Calu3 (cell line): ENCODE data around the gene SRF. TPM values are rescaled to one million over a fixed set of nuclear protein-coding genes. Genes with fewer than 3 reads are reported as not detected.

Experiments used
- Bru-seq: library from RNA; stranded (reverse); fragments of 400-500 nt; gene quantifications from one replicate; lab custom pipeline; 2021; lab: Mats Ljungman, UMichigan
- BruChase-seq, 2 experiments: library from RNA; stranded (reverse); fragments of 400-500 nt; gene quantifications; one replicate each; lab custom pipeline; 2021; lab: Mats Ljungman, UMichigan
- BruUV-seq: library from RNA; stranded (reverse); fragments of 400-500 nt; replicated peaks from 2 replicates; lab custom pipeline; 2021; lab: Mats Ljungman, UMichigan
- CTCF ChIA-PET: fragments of 300-600 bp; sonication (Branson Sonifier 250); formaldehyde crosslinking; loops from one replicate; lab custom pipeline; 2022; ENCODE audit warnings: antibody characterized with exemption; lab: Charles Lee
- DNase-seq: peaks from one replicate; pipeline ENCODE4 v3.0.0; 2022
- H3K27ac Mint-ChIP-seq: one replicate; pipeline ENCODE4 v1.8.0; 2022; ENCODE audit warnings: mixed read lengths; ENCODE audit not compliant: unreplicated experiment
- H3K27me3 Mint-ChIP-seq: one replicate; pipeline ENCODE4 v1.8.0; 2022; ENCODE audit warnings: mixed read lengths; ENCODE audit not compliant: unreplicated experiment
- H3K36me3 Mint-ChIP-seq: one replicate; pipeline ENCODE4 v1.8.0; 2022; ENCODE audit warnings: mild to moderate bottlenecking, moderate library complexity, mixed read lengths; ENCODE audit not compliant: insufficient read depth, unreplicated experiment
- H3K4me1 Mint-ChIP-seq: one replicate; pipeline ENCODE4 v1.8.0; 2022; ENCODE audit warnings: mild to moderate bottlenecking, low read depth, mixed read lengths; ENCODE audit not compliant: unreplicated experiment
- H3K4me3 Mint-ChIP-seq: one replicate; pipeline ENCODE4 v1.8.0; 2022; ENCODE audit warnings: mild to moderate bottlenecking, low read depth, moderate library complexity, mixed read lengths; ENCODE audit not compliant: unreplicated experiment
- H3K9me3 Mint-ChIP-seq: one replicate; pipeline ENCODE4 v1.8.0; 2022; ENCODE audit warnings: low read depth, mixed read lengths; ENCODE audit not compliant: unreplicated experiment
- intact Hi-C: fragments of 100-400 bp; cut with micrococcal nuclease; formaldehyde crosslinking; loops from one replicate; pipeline ENCODE4 v1.10.0; 2022; ENCODE audit not compliant: unreplicated experiment
- long read RNA-seq: library from polyadenylated mRNA; stranded (forward); transcript quantifications from one replicate; pipeline ENCODE4 v2.0.0, GENCODE V29; 2022
- total RNA-seq: library from RNA; stranded (reverse); gene quantifications from 2 replicates; pipeline ENCODE4 v1.2.3, GENCODE V29; 2022
- TF ChIP-seq, protein P1 (sequence below): fragments of 200-600 bp; IDR thresholded peaks from one replicate; pipeline ENCODE4 v1.8.0; 2022; ENCODE audit warnings: antibody characterized with exemption; ENCODE audit not compliant: unreplicated experiment

Gene SRF
- total RNA-seq, result 43.4 and 48.0 TPM in 2 replicates
- Bru-seq, nascent RNA, result percentile 79 among the genes with signal in this experiment
- BruChase-seq, experiment 1, labeled RNA remaining after a 6-hour chase, result percentile 92 among the genes with signal in this experiment
- BruChase-seq, experiment 2, labeled RNA remaining after a 2-hour chase, result percentile 92 among the genes with signal in this experiment
- long read RNA-seq, full-length matches to known transcripts, result 14 of 29 reads
- long read RNA-seq, partial matches to known transcripts, result 2 of 29 reads
- long read RNA-seq, other reads (novel, unspliced or antisense), result 13 of 29 reads

DNA sequence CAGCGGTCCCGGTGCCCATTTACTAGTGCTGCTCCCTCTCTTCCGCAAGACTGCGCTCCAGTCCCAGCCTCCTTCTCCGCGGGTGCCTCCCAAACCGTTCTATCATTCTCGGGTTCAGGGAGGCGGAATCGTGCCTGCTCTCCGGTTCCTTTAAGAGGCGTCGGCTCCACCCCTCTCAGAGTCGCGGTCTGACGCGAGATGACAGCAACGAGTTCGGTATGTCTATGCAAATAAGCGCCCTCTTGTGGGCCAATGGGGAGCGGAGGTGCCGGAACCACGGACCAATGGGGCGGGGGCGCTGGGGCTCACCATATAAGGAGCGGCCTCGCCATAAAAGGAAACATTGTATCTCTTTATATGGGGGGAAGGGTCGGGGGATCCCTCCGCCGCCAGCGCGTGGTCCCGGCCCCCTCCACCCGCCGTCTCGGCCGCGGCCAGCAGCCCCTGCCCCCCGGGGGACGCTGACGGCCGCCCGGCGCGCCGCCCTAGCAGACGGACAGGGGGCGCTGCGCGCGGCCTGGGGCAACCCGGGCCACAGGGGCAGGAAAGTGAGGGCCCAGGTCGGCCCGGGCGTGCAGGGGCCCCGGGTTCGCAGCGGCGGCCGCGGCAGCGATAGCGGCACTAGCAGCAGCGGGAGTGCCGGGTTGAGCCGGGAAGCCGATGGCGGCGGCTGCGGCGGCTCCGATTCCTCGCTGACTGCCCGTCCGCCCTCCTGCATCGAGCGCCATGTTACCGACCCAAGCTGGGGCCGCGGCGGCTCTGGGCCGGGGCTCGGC, at the start of gene SRF:
Gene SRF (plus strand): TSS at position 339 of the 776 bp plus-strand sequence. CDS start 388 bp downstream, at position 727.
- intact Hi-C loops, result no loop called here
- DNase-seq, result peak; percentile 100
- peaks cover 58% of the 10 kb centered on the region for H3K36me3 Mint-ChIP-seq
- TF ChIP-seq, protein P1, sequence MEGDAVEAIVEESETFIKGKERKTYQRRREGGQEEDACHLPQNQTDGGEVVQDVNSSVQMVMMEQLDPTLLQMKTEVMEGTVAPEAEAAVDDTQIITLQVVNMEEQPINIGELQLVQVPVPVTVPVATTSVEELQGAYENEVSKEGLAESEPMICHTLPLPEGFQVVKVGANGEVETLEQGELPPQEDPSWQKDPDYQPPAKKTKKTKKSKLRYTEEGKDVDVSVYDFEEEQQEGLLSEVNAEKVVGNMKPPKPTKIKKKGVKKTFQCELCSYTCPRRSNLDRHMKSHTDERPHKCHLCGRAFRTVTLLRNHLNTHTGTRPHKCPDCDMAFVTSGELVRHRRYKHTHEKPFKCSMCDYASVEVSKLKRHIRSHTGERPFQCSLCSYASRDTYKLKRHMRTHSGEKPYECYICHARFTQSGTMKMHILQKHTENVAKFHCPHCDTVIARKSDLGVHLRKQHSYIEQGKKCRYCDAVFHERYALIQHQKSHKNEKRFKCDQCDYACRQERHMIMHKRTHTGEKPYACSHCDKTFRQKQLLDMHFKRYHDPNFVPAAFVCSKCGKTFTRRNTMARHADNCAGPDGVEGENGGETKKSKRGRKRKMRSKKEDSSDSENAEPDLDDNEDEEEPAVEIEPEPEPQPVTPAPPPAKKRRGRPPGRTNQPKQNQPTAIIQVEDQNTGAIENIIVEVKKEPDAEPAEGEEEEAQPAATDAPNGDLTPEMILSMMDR, result peak; percentile 93
- H3K4me3 Mint-ChIP-seq, result peak within 1 kb of the TSS; percentile 92
- CTCF ChIA-PET, result interaction anchor here (0.7 to 1.3 kb wide), 10 partner anchors 10 to 199 kb away, joined by 3 to 4 read pairs (median 4); partner anchors contain the start of genes DNPH1, PPP2R5D, RRP36 and ZNF318
- H3K27me3 Mint-ChIP-seq, result no peaks in the 10 kb centered on the region
- H3K9me3 Mint-ChIP-seq, result no peaks in the 10 kb centered on the region
- no TSS peak for BruUV-seq
- H3K4me1 Mint-ChIP-seq, result peaks cover 35% of the 10 kb centered on the region
- peak within 1 kb of the TSS; percentile 90 for H3K27ac Mint-ChIP-seq

DNA sequence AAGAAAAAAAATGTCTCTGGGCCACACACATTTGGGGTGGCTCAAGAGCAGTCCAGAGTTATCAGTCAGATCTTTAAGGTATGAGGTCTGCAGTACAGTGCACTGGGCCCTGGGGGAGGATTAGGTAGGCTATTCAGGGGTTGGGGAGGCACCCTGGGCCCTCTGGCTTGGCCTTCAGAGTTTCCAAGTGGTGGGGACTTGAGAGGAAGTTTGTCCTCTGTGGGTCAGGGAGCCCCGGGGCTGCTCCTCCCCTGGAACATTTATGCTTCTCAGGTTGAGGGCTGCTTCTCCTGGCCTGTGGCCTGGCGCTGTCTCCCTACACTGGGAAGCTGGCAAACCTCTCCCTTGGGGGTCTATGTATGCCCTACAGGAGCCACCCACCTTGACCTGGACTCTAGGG, 48.9 kb upstream of the SRF start:
- H3K4me1 Mint-ChIP-seq, result no peaks in the 10 kb centered on the region
- H3K4me3 Mint-ChIP-seq, result no peak overlapping the region
- H3K27me3 Mint-ChIP-seq, result no peaks in the 10 kb centered on the region
- H3K36me3 Mint-ChIP-seq, result no peaks in the 10 kb centered on the region
- BruUV-seq, result no TSS peak
- intact Hi-C loops, result no loop called here
- DNase-seq, result no peak
- H3K9me3 Mint-ChIP-seq, result no peaks in the 10 kb centered on the region
- H3K27ac Mint-ChIP-seq, result no peak overlapping the region
- TF ChIP-seq, protein P1, result no peak
- CTCF ChIA-PET, result interaction anchor here (0.6 kb wide), 1 partner anchor 43 kb away, joined by 3 read pairs; no protein-coding TSS in a partner anchor

DNA sequence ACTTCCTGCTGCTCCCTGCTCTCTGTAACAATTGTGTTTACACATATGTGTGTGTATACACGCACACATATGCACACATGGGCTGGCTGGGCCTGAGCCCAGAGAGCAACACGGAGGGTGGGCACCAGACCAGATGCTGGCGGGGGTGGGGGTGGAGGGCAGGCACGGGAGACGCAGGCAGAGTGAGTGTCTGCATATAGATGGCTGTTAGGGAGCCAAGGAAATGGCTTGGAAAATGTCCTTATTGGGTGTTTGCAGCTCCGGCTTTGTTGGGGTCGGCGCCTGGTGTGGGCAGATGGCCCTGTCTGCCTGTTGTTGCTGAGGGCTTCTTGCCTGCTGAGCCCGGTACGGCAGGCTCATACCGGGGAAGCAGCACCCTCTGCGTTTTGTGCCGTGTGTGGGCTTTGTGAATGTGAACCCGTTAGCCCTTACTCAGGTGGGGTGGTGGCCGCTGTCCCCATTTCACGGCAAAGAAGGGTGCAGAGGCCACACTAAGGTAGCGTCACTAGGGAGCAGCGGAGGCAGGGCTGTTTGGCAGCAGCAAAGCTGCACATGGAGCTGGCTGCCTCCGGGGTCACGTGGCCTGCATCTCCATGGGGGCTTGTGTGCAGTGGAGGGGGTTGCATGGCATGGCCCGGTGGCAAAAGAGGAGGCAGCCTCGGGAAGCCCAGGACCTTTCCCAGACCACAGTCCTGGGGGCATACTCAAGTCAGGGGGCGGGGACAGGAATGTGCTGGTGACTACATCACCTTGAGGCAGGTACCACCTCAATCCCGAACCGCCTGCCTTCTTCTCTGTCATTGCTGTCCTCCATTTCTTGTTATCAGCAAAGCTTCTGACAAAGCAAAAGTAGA, 47.4 kb upstream of the SRF start:
- Mint-ChIP-seq H3K27me3 (no peaks in the 10 kb centered on the region), H3K36me3 (no peaks in the 10 kb centered on the region), H3K4me1 (no peaks in the 10 kb centered on the region), H3K4me3 (no peak overlapping the region), H3K9me3 (no peaks in the 10 kb centered on the region), H3K27ac (no peak overlapping the region)
- BruUV-seq, result no TSS peak
- DNase-seq, result no peak
- TF ChIP-seq, protein P1, result no peak
- intact Hi-C loops, result no loop called here
- CTCF ChIA-PET, result interaction anchor here (0.6 kb wide), 1 partner anchor 491 kb away, joined by 3 read pairs; no protein-coding TSS in a partner anchor

DNA sequence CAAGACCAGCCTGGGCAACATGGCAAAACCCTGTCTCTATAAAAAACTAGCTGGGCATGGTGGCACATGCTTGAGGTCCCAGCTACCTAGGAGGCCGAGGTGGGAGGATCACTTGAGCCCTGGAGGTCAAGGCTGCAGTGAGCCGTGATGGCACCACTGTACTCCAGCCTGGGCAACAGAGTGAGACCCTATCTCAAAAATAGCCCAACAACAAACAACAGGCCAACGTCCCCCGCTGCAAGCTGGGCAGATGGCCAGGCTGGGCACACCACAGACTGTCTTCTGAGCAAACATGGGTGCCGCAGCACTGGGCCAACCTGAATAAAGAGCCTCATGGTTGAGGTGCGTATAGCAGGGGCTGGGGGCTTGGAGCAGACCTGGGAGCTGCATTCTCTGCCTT, 46.6 kb upstream of the SRF start:
- no TSS peak for BruUV-seq
- intact Hi-C loops, result no loop called here
- H3K36me3 Mint-ChIP-seq, result no peaks in the 10 kb centered on the region
- no peaks in the 10 kb centered on the region for H3K27me3 Mint-ChIP-seq
- peaks cover 3% of the 10 kb centered on the region for H3K4me1 Mint-ChIP-seq
- no peak overlapping the region for H3K4me3 Mint-ChIP-seq
- H3K9me3 Mint-ChIP-seq, result no peaks in the 10 kb centered on the region
- no peak overlapping the region for H3K27ac Mint-ChIP-seq
- TF ChIP-seq, protein P1, result no peak
- CTCF ChIA-PET, result no interaction called here
- no peak for DNase-seq
